Testis (tissue), 2 donors: ENCODE results near the gene TMEM175.

ENCODE experiments used
- POLR2A ChIP-seq: fragments of 450-650 bp; IDR thresholded peaks from one replicate; pipeline ENCODE4 v1.6.1; 2017; ENCODE audit warnings: antibody characterized with exemption, mild to moderate bottlenecking, moderate library complexity
- TF ChIP-seq, protein P1 (sequence below), 3 experiments: fragments of 450-650 bp in 2 of 3; fragments of 200-600 bp in 1 of 3; sonication (generic) in 1 of 3; IDR thresholded peaks; one replicate each; pipeline ENCODE4 v1.5.1; 2016 to 2019; ENCODE audit warnings: antibody characterized with exemption in 3 of 3, mild to moderate bottlenecking in 2 of 3, moderate library complexity in 1 of 3

- TF ChIP-seq, protein P1, sequence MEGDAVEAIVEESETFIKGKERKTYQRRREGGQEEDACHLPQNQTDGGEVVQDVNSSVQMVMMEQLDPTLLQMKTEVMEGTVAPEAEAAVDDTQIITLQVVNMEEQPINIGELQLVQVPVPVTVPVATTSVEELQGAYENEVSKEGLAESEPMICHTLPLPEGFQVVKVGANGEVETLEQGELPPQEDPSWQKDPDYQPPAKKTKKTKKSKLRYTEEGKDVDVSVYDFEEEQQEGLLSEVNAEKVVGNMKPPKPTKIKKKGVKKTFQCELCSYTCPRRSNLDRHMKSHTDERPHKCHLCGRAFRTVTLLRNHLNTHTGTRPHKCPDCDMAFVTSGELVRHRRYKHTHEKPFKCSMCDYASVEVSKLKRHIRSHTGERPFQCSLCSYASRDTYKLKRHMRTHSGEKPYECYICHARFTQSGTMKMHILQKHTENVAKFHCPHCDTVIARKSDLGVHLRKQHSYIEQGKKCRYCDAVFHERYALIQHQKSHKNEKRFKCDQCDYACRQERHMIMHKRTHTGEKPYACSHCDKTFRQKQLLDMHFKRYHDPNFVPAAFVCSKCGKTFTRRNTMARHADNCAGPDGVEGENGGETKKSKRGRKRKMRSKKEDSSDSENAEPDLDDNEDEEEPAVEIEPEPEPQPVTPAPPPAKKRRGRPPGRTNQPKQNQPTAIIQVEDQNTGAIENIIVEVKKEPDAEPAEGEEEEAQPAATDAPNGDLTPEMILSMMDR (IDR thresholded peaks at IDR 0.05) = peak in 1 of 3 experiments; percentile 3
- no peak for TF ChIP-seq POLR2A
Measured at GRCh38 chr4:931960-932712, at the start of gene TMEM175, which contains the start of gene GAK.
